GM19467 (cell line): Measurements from ENCODE around the gene TGFA.

ENCODE experiments used
- ATAC-seq: cut with Tn5 transposase; IDR thresholded peaks from one replicate; pipeline ENCODE4 v1.9.1; 2021; ENCODE audit warnings: mild to moderate bottlenecking, moderate library complexity; ENCODE audit not compliant: unreplicated experiment

The TGFA gene

GRCh38 chr2:70525032-70525431 is 28.6 kb downstream of the TGFA start:
- no peak for ATAC-seq

GRCh38 chr2:70523996-70524965 is 29.3 kb downstream of the TGFA start:
- no peak for ATAC-seq

GRCh38 chr2:70523672-70523995 is 30.0 kb downstream of the TGFA start:
- ATAC-seq = no peak

- ATAC-seq = no peak
Observed at GRCh38 chr2:70522627-70523026, 31.0 kb downstream of the TGFA start.

GRCh38 chr2:70520825-70521224 is 32.8 kb downstream of the TGFA start:
- ATAC-seq = no peak

GRCh38 chr2:70519453-70519852 is 34.2 kb downstream of the TGFA start:
- no peak for ATAC-seq

GRCh38 chr2:70518557-70518956 is 35.1 kb downstream of the TGFA start:
- no peak for ATAC-seq

- no peak for ATAC-seq
Observed at GRCh38 chr2:70517804-70518203, 35.8 kb downstream of the TGFA start.

- ATAC-seq = peak; percentile 83
Observed at GRCh38 chr2:70516596-70516995, 37.0 kb downstream of the TGFA start.

- no peak for ATAC-seq
Observed at GRCh38 chr2:70515938-70516337, 37.7 kb downstream of the TGFA start.

GRCh38 chr2:70514612-70515055 is 39.0 kb downstream of the TGFA start:
- no peak for ATAC-seq

- ATAC-seq = no peak
Observed at GRCh38 chr2:70513738-70514137, 39.9 kb downstream of the TGFA start.

GRCh38 chr2:70511971-70512729 is 41.5 kb downstream of the TGFA start:
- ATAC-seq = no peak

GRCh38 chr2:70510313-70510712 is 43.3 kb downstream of the TGFA start:
- ATAC-seq = no peak

GRCh38 chr2:70509565-70509964 is 44.1 kb downstream of the TGFA start:
- no peak for ATAC-seq

GRCh38 chr2:70508711-70509462 is 44.7 kb downstream of the TGFA start:
- no peak for ATAC-seq

- ATAC-seq = no peak
Observed at GRCh38 chr2:70505613-70506391, 47.8 kb downstream of the TGFA start.

GRCh38 chr2:70504750-70505149 is 48.9 kb downstream of the TGFA start:
- ATAC-seq = no peak

GRCh38 chr2:70503896-70504295 is 49.7 kb downstream of the TGFA start:
- no peak for ATAC-seq

- ATAC-seq = no peak
Observed at GRCh38 chr2:70501728-70502127, 51.9 kb downstream of the TGFA start.

GRCh38 chr2:70501215-70501614 is 52.4 kb downstream of the TGFA start:
- ATAC-seq = no peak
